ENCODE results near the gene ZNF549.

ZNF549 gene

GRCh38 chr19:57576661-57577060 is 49.5 kb downstream of the ZNF549 start:
- TF ChIP-seq FOXP2 (optimal IDR thresholded peaks at IDR 0.05; ENCODE audit: borderline replicate concordance, extremely low read depth, extremely low read length, insufficient read depth) (no peak), REST (IDR thresholded peaks at IDR 0.05; ENCODE audit: insufficient read depth in 1 of 2, low read depth in 2 of 2, low read length in 2 of 2) (no peak), SIN3A (IDR thresholded peaks at IDR 0.05; ENCODE audit: borderline replicate concordance, insufficient read depth, low read length) (no peak), POLR2AphosphoS5 (IDR thresholded peaks at IDR 0.05; ENCODE audit: low read depth, low read length) (no peak), TAF1 (IDR thresholded peaks at IDR 0.05; ENCODE audit: borderline replicate concordance, insufficient read depth, low read length) (no peak)

GRCh38 chr19:57578487-57579205 is 51.5 kb downstream of the ZNF549 start, which contains the start of gene ZNF416:
Gene ZNF416, minus strand, starts transcription at chr19:57578911. Its CDS starts 207 bp downstream, at chr19:57578704.
- TF ChIP-seq REST (IDR thresholded peaks at IDR 0.05; ENCODE audit: insufficient read depth in 1 of 2, low read depth in 2 of 2, low read length in 2 of 2), result no peak
- peak; percentile 50; the same call in 1 of the 2 replicates for TF ChIP-seq POLR2AphosphoS5 (IDR thresholded peaks at IDR 0.05; ENCODE audit: low read depth, low read length)
- no peak for TF ChIP-seq TAF1 (IDR thresholded peaks at IDR 0.05; ENCODE audit: borderline replicate concordance, insufficient read depth, low read length)
- peak; percentile 15 for TF ChIP-seq FOXP2 (optimal IDR thresholded peaks at IDR 0.05; ENCODE audit: borderline replicate concordance, extremely low read depth, extremely low read length, insufficient read depth)

DNA sequence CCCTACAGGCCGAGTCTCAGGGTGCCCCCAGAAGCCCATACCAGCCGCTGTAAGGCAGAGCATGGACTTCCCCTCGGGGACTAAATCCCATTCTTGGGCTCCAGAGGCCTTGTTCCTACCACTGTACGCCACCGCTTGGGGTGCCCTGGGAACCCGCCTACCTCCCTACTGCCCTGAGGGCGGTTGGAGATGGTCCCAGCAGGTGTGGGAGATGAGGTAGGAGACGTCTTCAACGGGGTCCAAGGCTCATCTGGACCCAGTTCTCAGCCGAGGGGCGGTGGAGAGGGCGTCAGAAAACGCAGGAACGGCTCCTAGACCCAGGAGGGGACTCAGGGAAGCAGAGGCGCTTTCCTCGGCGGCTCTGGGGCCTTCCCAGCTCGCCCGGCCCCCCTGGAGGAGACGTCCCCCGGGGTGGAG is 56.0 kb downstream of the ZNF549 start:
- TF ChIP-seq SIN3A (IDR thresholded peaks at IDR 0.05; ENCODE audit: borderline replicate concordance, insufficient read depth, low read length) (no peak), REST (IDR thresholded peaks at IDR 0.05; ENCODE audit: insufficient read depth in 1 of 2, low read depth in 2 of 2, low read length in 2 of 2) (no peak), POLR2AphosphoS5 (IDR thresholded peaks at IDR 0.05; ENCODE audit: low read depth, low read length) (no peak), FOXP2 (optimal IDR thresholded peaks at IDR 0.05; ENCODE audit: borderline replicate concordance, extremely low read depth, extremely low read length, insufficient read depth) (no peak), TAF1 (IDR thresholded peaks at IDR 0.05; ENCODE audit: borderline replicate concordance, insufficient read depth, low read length) (no peak)

- peak; percentile 68; the same call in 1 of the 2 replicates for TF ChIP-seq TAF1 (IDR thresholded peaks at IDR 0.05; ENCODE audit: borderline replicate concordance, insufficient read depth, low read length)
- TF ChIP-seq FOXP2 (optimal IDR thresholded peaks at IDR 0.05; ENCODE audit: borderline replicate concordance, extremely low read depth, extremely low read length, insufficient read depth), result no peak
Measured at GRCh38 chr19:57583521-57584416, 56.6 kb downstream of the ZNF549 start, which contains the start of gene ZIK1. Gene ZIK1, plus strand, starts transcription at chr19:57584145. Its CDS starts 212 bp downstream, at chr19:57584357.

GRCh38 chr19:57587529-57587928 is 60.4 kb downstream of the ZNF549 start:
- TF ChIP-seq TAF1 (IDR thresholded peaks at IDR 0.05; ENCODE audit: borderline replicate concordance, insufficient read depth, low read length) (no peak), SIN3A (IDR thresholded peaks at IDR 0.05; ENCODE audit: borderline replicate concordance, insufficient read depth, low read length) (no peak), POLR2AphosphoS5 (IDR thresholded peaks at IDR 0.05; ENCODE audit: low read depth, low read length) (no peak), FOXP2 (optimal IDR thresholded peaks at IDR 0.05; ENCODE audit: borderline replicate concordance, extremely low read depth, extremely low read length, insufficient read depth) (no peak)

Measured in PFSK-1 (cell line).